Stimulated activated CD8-positive, alpha-beta memory T cell treated with anti-CD3 and anti-CD28 coated beads, Interleukin-4, amount 100 ng/mL, for 1 hour (primary cell): ENCODE measurements around the gene SH2D4B.

ENCODE experiments used
- DNase-seq, 2 donors: peaks; one replicate each; pipeline ENCODE4 v3.0.0-alpha.2; 2020; ENCODE audit warnings: low read depth in 2 of 2, low spot score in 1 of 2

SH2D4B gene

DNA sequence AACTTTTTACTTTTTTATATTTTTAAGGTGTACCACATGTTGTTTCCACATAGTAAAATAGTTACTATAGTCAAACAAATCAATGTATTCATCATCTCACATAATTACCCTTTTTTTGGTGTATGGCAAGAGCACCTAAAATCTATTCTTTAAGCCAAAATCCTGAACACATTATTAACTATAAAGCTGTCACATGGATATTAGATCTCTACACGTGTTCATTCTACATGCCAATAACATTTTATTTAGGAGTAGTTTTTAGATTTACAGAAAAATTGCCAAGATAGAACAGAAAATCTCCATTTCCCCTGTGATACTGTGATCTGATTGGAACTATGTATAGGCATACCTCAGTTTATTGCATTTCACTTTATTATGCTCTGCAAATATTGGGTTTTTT lies 137.1 kb downstream of the SH2D4B start:
- no peak for DNase-seq

DNA sequence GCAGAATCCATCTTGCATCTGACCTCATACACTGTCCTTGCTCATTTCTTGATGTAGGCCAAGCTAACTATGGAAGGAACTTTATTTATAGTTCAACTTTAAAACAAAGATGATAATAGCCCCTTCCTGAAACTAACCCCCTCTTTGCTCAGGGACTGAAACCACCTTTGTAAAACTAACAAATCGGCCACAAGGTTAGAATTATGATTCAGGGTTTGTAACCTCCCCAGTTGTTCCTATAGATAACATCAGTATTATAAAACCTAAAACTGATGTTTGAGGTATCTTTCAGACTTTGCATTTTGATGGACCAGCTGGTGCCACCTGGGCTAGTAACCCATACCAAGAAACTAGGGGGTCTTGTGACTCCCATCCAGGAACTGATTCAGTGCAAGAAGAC lies 143.4 kb downstream of the SH2D4B start:
- no peak for DNase-seq

DNA sequence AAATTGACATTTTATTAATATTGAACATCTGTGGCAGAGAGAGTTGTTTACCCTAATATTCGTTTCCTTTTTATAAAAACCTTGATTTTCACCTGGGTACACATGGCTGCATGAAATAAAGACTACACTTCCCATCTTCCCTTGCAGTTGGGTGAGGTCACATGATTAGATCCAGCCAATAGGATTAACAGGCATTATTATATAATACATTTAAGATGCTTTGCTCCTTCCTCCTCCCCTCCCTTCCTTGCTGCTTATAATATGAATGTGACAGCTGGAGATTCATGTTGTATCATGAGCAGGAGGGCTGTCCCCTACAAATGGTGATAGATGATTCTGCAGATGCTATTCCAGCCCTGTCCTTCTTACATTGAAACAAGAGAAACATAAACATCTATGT lies 146.6 kb downstream of the SH2D4B start:
- no peak for DNase-seq

DNA sequence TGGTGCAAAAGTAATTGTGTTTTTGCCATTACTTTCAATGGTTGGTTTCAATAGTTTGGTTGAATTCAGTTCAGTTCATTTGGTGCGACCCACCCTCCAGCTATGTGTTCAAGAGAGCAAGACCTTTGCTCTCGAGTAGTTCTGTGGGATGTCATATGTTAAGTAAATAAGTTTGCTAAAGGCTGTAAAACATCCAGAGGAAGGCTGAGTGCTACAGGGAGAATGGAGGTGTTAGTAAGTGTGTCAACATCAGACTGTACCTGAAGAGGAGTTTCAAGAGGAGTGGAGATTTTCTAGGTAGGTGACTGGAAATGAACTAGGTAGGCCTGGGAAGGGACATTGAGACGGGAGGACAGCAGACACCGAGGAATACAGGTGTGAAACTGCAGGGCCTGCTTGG lies 147.7 kb downstream of the SH2D4B start:
- no peak for DNase-seq

DNA sequence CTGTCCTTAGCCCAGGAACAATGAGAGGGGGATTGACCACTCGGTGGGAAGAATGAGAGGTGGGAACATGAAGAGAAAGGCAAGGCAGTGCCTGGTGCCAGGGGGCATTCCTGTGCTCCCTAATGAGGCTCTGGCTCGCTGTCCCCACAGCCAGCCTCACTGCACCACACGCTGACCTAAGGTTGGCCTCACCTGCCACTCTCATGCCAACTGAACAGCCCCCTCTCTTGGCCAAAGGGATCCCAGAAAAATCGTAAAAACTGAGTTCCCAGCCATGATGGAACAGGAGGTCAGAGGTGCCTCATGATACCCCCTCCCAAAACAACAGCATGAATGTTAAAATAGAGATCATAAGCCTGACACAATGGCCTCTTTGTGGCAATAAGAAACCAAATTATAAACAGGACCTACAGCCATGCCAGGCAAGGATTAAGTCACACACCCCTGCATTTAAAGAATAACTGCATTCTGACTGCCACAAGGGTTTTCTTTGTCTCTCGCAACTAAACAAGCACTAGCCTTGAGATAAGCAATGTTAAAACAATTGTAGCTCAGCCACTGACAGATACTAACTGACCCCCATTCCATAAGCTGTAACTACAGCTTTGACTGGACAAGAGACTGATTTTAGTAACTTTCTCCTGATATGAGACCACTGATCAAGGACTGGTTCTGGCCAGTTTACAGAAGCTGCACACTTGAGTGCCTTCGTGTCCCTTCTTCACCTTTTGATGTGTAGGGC lies 149.2 kb downstream of the SH2D4B start:
- DNase-seq, result no peak

DNA sequence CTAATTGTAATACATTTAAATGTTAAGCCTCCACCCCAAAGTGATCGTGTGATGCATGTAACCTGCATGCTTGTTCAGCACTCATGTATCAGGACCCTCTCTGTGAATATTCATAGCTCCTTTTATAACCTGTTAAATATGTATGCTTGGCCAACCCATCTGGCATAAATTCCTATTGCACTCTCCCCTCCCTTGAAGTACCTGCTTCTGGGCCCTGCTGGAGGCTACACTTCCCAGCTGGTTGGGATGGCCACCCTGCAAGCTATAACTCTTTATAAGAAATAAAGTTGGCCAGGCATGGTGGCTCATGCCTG lies 149.7 kb downstream of the SH2D4B start:
- no peak for DNase-seq

DNA sequence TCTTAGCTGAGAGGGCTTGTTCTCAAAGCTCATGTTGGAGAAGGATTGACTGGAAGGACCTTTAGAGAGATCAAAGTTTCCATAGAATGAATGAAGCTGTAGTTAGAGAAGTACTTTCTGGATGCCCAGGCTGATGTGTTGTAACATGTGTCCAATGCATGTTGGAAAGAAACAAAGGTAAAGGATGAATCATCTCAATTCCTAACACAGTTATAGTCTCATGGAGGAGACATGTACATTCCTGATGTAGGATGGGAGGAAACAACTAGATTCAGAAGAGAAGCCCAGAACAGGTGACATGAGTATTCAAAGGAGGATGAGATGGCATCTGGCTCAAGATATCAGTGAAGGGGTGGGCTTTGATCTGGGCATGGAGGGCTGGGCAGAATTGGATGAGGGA lies 152.7 kb downstream of the SH2D4B start:
- DNase-seq, result no peak

DNA sequence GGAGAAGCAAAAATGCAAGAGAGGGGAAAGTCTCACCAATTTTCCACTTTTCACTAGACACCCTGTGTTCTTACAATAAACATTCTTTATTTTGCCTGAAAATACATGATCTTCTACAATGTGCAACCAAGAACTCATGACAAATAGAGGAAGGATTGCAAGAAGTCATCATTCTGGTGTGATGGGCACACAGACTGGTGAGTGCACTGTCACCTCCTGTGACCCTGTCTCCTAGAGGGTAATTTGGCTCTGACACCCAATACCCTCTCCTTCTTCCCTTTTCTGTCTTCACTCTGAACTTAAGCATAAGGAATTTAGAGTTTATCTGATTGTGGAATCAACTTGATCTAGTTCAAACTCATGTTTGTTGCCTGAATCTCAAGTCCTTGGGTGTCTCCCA lies 153.7 kb downstream of the SH2D4B start:
- DNase-seq, result no peak

DNA sequence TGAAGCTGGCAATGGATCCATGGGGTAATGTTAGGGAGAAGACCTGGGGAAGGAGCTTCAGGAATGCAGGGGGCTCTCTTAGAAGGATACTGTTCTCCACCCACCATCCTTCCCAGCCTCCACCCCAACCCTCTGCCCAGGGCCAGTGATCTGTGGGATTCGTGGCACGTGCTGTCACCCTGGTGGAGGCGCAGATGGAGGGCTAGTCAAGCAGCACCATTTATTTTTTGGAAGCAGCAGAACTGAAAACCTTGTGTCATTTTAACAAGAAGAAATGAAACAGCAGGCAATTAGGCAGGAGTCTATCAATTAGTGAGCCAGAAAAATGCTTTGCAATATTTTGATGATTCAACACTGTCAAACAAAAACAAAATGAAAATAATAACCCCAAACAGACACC lies 155.9 kb downstream of the SH2D4B start:
- DNase-seq, result no peak

DNA sequence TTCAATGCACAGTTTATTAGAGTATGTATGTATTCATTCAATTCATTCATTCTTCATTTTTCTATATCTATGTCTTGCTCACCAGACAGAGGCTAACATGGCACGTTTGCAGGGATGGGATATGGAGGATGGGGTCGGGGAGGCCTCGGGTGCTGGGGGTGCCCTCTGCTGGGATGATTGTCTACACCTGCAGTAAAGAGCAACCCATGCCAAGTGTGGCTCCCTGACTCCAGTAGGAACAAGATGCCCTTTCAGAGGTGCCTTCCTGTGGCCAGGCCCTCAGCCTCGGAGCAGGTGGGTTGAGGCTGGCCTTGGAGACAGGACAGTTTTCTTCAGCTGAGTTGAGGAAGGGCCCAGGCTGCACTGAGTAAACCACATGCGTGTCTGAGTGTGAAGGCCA lies 157.2 kb downstream of the SH2D4B start:
- no peak for DNase-seq
